Adrenal gland (tissue), 5 donors: ENCODE results near the gene BEST4.

ENCODE experiments used
- CTCF ChIP-seq, 6 experiments: fragments of 450-650 bp in 4 of 6; fragments of 200-600 bp in 2 of 6; sonication (generic) in 1 of 6; IDR thresholded peaks; 1 replicate in 5 of 6; 2 replicates in 1 of 6; pipeline versions ENCODE4 v1.5.1 to v1.8.0; 2016 to 2021; ENCODE audit warnings: antibody characterized with exemption in 6 of 6, mild to moderate bottlenecking in 2 of 6, moderate library complexity in 1 of 6
- POLR2A ChIP-seq, 2 donors: fragments of 450-650 bp; IDR thresholded peaks; one replicate each; pipeline ENCODE4 v1.6.1; 2017; ENCODE audit warnings: antibody characterized with exemption in 2 of 2, mild to moderate bottlenecking in 2 of 2, moderate library complexity in 1 of 2
- donor health status: DM: no; HTN: no; CAD: no.

- TF ChIP-seq CTCF (IDR thresholded peaks at IDR 0.05) (no peak), POLR2A (IDR thresholded peaks at IDR 0.05) (no peak)
Observed at GRCh38 chr1:44760876-44761275, 27.1 kb downstream of the BEST4 start.
